HG03175 (cell line): Measurements from ENCODE around the gene KLHL41.
A peak's percentile ranks its signal among the peaks of the same experiment; 100 is the strongest.

Experiments used
- ATAC-seq: cut with Tn5 transposase; IDR thresholded peaks from one replicate; pipeline ENCODE4 v1.9.1; 2021; ENCODE audit warnings: mild to moderate bottlenecking, moderate library complexity; ENCODE audit not compliant: unreplicated experiment

KLHL41 gene

GRCh38 chr2:169509298-169509885, at the start of gene KLHL41:
KLHL41 (plus strand) TSS chr2:169509702; CDS start chr2:169509779, 77 bp downstream.
- no peak for ATAC-seq

DNA sequence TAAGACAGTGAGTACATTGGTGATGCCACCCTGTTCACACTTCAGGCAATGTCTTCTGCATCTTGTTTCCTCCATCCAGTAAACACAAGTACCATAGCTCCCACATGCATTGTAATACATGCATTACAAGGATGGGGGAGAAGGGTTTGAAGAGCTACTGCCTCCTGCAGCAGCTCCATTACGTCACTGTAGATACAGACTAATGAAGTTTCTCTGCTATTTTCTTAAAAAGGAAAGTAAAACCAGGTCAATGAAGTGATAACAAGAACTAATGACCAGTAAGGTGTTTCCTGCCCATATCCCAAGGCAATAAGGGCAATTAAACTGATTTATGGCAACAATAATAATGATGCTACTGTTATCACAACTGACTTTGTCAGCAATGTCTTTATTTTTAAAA, 48.4 kb upstream of the KLHL41 start:
- no peak for ATAC-seq

- no peak for ATAC-seq
Measured at GRCh38 chr2:169462896-169463695, 46.4 kb upstream of the KLHL41 start.

- no peak for ATAC-seq
Measured at GRCh38 chr2:169464466-169464865, 45.0 kb upstream of the KLHL41 start.

GRCh38 chr2:169464882-169465281, 44.6 kb upstream of the KLHL41 start:
- no peak for ATAC-seq

DNA sequence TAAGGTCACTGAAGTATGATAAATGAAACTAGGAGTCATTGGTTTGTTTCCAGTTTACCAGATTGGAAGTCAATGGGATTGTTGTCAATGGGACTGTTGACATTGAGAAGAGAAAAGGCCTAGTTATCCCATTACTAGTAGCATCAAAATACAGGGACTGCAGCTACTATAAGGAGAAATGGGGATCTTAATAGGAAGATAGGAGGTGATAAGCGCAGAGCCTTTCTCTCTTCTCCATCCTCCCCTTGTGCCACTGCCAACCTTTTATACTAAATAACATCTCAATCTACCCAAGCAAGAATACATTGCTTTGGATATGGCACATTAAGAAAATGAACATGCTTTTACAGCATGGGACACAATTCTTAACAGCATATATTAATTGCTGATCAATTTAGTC, 40.7 kb upstream of the KLHL41 start:
- ATAC-seq = no peak

DNA sequence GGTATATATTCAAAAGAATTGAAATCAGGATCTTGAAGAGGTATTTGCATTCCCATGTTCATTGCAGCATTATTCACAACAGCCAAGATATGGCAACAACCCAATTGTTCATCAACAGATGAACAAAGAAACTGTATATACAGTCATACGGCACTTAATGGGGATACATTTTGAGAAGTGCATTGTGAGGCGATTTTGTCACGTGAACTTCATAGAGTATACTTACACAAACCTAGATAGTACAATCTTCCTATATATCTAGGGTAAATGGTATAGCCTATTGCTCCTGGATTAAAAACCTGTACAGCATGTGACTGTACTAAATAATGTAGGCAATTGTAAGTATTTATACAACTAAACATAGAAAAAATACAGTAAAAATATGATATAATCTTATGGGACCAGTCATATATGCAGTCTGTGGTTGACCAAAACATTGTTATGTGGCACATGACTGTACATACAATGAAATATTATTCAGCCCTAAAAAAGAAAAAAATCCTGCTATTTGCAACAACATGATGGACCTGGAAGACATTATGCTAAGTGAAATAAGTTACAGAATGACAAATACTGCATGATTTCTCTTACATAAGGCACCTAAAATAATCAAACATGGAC, 39.4 kb upstream of the KLHL41 start:
- ATAC-seq = no peak

GRCh38 chr2:169472249-169472648, 37.3 kb upstream of the KLHL41 start:
- ATAC-seq = no peak

DNA sequence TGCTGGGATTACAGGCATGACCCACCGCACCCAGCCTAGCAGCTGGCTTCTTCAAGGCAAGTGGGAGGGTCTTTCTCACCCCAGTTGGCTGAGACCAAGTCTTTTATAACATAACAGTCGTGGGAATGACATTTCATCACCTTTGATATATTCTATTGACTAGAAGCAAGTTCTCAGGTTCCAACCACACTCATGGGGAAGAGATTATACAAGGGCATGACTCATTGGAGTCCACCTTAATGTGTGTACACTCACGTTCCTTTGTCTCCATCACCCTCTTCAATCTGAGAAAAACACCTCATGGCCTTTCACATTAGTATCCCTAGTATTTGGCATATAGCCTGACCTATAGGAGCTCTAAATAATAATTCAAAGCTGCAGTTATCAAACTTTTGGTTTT, 33.0 kb upstream of the KLHL41 start:
- ATAC-seq = no peak

DNA sequence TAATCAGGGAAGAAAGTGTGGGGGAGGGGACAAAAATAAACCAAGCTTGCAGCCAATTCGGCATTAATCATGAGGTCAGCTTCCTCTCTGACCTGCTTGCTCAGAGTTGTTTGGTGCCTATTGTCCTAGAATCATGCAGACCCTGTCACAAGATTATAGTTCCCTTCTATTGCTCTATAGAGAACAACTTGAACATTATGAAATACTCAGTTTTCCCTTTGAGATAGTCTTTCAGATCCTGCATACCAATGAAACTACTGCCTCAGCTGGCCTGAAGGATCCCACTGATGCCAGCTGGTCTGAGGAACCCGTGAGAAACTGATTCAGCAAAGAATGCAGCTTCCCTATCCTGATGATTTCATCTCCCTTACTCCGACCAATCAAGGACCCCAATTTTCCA, 31.2 kb upstream of the KLHL41 start:
- no peak for ATAC-seq

GRCh38 chr2:169478745-169479256, 30.7 kb upstream of the KLHL41 start:
- ATAC-seq = no peak

- ATAC-seq = peak; percentile 96
Measured at GRCh38 chr2:169479257-169480078, 30.0 kb upstream of the KLHL41 start, which contains the start of gene BBS5. BBS5 (plus strand) TSS chr2:169479494; CDS start chr2:169479554, 60 bp downstream.

GRCh38 chr2:169480079-169480465, 29.4 kb upstream of the KLHL41 start:
- peak; percentile 3 for ATAC-seq

DNA sequence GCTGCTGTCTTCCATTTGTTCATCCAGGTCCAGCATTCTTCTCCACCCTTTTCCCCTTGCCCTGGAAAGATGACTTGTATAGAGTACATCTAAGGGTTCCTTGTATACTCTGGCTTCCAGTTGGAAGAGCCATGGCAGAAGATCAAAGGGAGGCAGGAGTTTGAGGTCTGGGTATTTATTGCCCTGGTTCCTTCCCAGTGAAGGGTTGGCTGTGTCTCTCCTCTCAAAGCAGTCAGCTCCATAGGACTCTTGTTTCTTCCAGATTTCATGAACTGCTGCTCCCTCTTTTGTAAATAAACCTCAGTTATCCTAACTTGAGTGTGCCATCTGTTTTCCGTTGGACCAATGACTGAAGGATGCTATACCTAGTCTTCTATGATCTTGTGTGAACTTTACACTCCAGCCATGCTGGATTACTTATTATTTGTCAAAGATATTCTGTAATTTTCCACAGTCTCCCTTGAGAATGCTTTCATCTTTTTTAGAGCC, 23.8 kb upstream of the KLHL41 start:
- ATAC-seq = no peak

DNA sequence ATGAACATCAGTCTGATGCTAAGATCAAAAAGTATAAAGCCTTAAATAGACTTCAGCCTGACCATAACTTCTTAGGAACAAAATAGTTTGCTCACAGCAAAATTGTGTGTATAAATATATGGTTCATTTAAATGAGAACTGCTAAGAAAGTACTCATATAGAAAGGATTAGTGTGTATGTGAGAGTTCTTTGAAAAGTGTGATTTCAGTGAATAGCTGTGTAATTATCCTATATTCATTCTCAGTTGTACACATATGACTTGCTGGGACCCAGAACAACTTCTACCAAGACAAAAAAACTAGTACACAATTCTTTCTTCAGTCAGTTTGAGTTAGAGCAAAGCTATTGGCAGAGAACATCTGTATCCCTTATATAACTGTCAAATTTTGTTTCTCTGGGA, 23.0 kb upstream of the KLHL41 start:
- ATAC-seq = no peak

DNA sequence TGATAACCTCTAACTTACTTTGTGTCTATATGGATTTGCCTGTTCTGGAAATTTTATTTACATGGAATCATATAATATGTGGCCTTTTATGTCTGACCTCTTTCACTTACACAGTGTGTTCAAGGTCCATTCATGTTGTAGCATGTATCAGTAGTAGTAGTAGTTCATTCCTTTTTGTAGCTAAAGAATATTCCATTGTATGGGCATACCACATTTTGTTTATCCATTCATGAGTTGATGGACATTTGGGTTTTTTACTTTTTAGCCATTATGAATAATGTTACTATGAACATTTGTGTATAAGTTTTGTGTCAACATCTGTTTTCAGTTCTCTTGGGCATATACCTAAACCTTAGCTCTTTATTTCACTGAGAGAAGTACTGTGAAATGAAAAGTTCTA, 18.7 kb upstream of the KLHL41 start:
- ATAC-seq = no peak

DNA sequence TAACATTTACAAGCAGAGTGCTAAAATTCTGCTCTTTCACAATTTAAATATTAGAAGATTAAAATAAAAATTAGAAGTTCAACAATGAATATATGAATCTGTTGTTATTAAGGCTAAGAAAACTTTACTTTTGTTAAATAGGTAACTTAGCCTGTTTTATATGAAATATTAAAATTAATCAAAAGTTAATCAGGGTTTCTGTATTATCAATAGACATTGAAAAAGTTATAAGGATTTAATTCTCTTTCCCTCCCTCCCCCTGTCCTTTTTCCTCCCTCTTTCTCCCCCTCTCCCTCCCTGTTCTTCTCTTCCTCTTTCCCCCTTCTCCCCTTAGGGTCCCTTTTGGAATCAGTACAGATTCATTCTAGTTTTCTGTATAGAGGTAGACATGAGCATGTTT, 18.1 kb upstream of the KLHL41 start:
- ATAC-seq = no peak

GRCh38 chr2:169493360-169493759, 16.1 kb upstream of the KLHL41 start:
- ATAC-seq = no peak

DNA sequence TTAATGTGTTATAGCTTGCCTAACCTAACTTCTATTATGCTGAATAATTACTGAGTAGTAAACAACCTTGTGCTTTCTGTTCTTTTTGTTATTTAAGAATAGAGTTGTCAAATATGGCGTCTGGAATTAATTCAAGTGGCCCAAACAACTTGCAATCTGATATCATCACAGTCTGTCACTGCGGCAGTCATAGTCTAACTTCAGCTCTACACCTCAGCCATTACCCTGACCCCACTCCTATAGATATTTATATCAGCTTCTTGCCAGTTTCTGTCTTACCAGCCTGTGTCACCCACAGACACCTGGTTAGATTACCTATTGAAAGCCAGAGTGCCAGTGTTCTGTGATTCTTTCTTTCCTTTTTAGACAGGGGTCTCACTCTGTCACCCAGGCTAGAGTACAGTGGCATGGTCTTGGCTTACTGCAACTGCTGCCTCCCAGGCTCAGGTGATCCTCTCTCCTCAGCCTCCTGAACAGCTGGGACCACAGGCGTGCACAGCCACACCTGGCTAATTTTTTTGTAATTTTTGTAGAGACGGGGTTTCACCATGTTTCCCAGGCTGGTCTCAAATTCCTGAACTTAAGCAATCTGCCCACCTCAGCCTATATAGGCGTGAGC, 14.1 kb upstream of the KLHL41 start:
- no peak for ATAC-seq

DNA sequence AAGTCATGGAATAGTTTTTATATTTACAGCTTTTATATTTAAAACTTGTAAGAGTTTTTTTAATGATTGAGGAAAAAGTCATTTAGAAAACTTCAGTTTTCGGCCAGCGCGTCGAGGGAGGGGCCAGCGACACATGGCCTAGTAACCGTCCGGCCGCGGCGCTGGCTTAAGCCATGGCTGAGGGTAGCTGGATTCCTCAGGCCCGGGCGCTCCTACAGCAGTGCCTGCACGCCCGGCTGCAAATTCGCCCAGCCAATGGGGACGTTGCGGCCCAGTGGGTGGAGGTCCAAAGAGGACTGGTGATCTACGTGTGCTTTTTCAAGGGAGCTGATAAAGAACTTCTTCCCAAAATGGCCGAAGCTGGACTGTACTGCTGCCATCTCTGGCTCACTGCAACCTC, 4.9 kb upstream of the KLHL41 start:
- no peak for ATAC-seq
